B cell (primary cell): ENCODE measurements around the gene EIPR1. TPM values are rescaled to one million over a fixed set of nuclear protein-coding genes. Genes with fewer than 3 reads are reported as not detected.

Experiments used
- ATAC-seq: fragments of 200-7000 bp; cut with Tn5 transposase; one replicate; pipeline ENCODE4 v1.10.0; 2021; ENCODE audit warnings: low read depth, mild to moderate bottlenecking, moderate number of reproducible peaks, moderate library complexity
- CTCF ChIA-PET: fragments of 350-600 bp; sonication (Branson Sonifier 250); formaldehyde crosslinking; loops from one replicate; lab custom pipeline; 2021; ENCODE audit warnings: antibody characterized with exemption, inconsistent platforms; lab: Charles Lee
- POLR2A ChIA-PET: fragments of 350-600 bp; sonication (Branson Sonifier 250); formaldehyde crosslinking; loops from one replicate; lab custom pipeline; 2021; ENCODE audit warnings: antibody characterized with exemption; lab: Charles Lee
- DNase-seq: peaks from one replicate; pipeline ENCODE4 v3.0.0; 2013
- H2AFZ ChIP-seq: 2 replicates; pipeline ENCODE4 v1.6.1; 2012; ENCODE audit warnings: mild to moderate bottlenecking, low read depth, low read length; ENCODE audit not compliant: insufficient read depth, poor library complexity, severe bottlenecking
- H3K27ac ChIP-seq, 2 donors: 1 replicate in 1 of 2; 2 replicates in 1 of 2; pipeline ENCODE4 v1.5.1; 2012 to 2013; ENCODE audit warnings: low read length in 2 of 2, mild to moderate bottlenecking in 2 of 2, moderate library complexity in 1 of 2
- H3K27me3 ChIP-seq, 4 experiments: fragments of 200-600 bp in 1 of 4; sonication (generic) in 1 of 4; replicated peaks in 1 of 4; 1 replicate in 2 of 4; 2 replicates in 2 of 4; pipeline versions ENCODE4 v1.6.1 to v1.7.0; 2013 to 2016; ENCODE audit warnings: low read length in 3 of 4, mild to moderate bottlenecking in 2 of 4, mixed read lengths in 1 of 4, moderate library complexity in 1 of 4; ENCODE audit not compliant: insufficient read depth in 4 of 4, control insufficient read depth in 3 of 4; ENCODE audit errors: control extremely low read depth in 1 of 4
- H3K36me3 ChIP-seq, 2 experiments: replicated peaks in 1 of 2; 1 replicate in 1 of 2; 2 replicates in 1 of 2; pipeline versions ENCODE4 v1.6.1 to v1.7.1; 2013; ENCODE audit warnings: low read length in 1 of 2; ENCODE audit not compliant: insufficient read depth in 2 of 2, control insufficient read depth in 1 of 2; ENCODE audit errors: control extremely low read depth in 1 of 2, extremely low read depth in 1 of 2
- H3K4me1 ChIP-seq, 2 donors: fragments of 200-600 bp in 1 of 2; sonication (generic) in 1 of 2; 1 replicate in 1 of 2; 2 replicates in 1 of 2; pipeline versions ENCODE4 v1.5.1 to v1.6.1; 2013 to 2017; ENCODE audit warnings: low read length in 2 of 2; ENCODE audit not compliant: control insufficient read depth in 2 of 2, insufficient read depth in 2 of 2
- H3K4me2 ChIP-seq: replicated peaks from 2 replicates; pipeline ENCODE3; 2012; ENCODE audit warnings: mild to moderate bottlenecking, low read depth, low read length; ENCODE audit not compliant: poor library complexity, severe bottlenecking
- H3K4me3 ChIP-seq, 5 experiments: fragments of 200-600 bp in 1 of 5; sonication (generic) in 1 of 5; 1 replicate in 3 of 5; 2 replicates in 2 of 5; pipeline versions ENCODE4 v1.5.1 to v1.7.0; 2011 to 2016; ENCODE audit warnings: low read length in 4 of 5, mild to moderate bottlenecking in 4 of 5, low read depth in 2 of 5, control low read depth in 1 of 5, moderate library complexity in 1 of 5; ENCODE audit not compliant: insufficient read depth in 1 of 5; ENCODE audit errors: control extremely low read depth in 1 of 5, extremely low read depth in 1 of 5
- H3K79me2 ChIP-seq: fragments of 200-600 bp; sonication (generic); one replicate; pipeline ENCODE4 v1.6.0; 2016; ENCODE audit warnings: low read length; ENCODE audit not compliant: control insufficient read depth, insufficient read depth
- H3K9ac ChIP-seq: fragments of 200-600 bp; sonication (generic); 2 replicates; pipeline ENCODE4 v1.6.1; 2017; ENCODE audit warnings: mild to moderate bottlenecking, low read length, moderate library complexity
- H3K9me3 ChIP-seq, 3 donors: one replicate each; pipeline versions ENCODE4 v1.6.1 to v1.7.1; 2013; ENCODE audit warnings: low read length in 2 of 3; ENCODE audit not compliant: control insufficient read depth in 2 of 3, insufficient read depth in 1 of 3; ENCODE audit errors: control extremely low read depth in 1 of 3
- H4K20me1 ChIP-seq: 2 replicates; pipeline ENCODE4 v1.6.0; 2012; ENCODE audit warnings: mild to moderate bottlenecking, low read length; ENCODE audit not compliant: insufficient read depth, control insufficient read depth, poor library complexity, severe bottlenecking
- H3K27ac Mint-ChIP-seq: one replicate; pipeline ENCODE4 v1.8.0; 2021; ENCODE audit warnings: mixed read lengths
- H3K27me3 Mint-ChIP-seq: one replicate; pipeline ENCODE4 v1.8.0; 2021; ENCODE audit warnings: mixed read lengths
- H3K4me1 Mint-ChIP-seq: one replicate; pipeline ENCODE4 v1.8.0; 2021; ENCODE audit warnings: mixed read lengths
- H3K4me3 Mint-ChIP-seq: one replicate; pipeline ENCODE4 v1.8.0; 2021; ENCODE audit warnings: mixed read lengths
- H3K9me3 Mint-ChIP-seq: one replicate; pipeline ENCODE4 v1.8.0; 2022; ENCODE audit warnings: mixed read lengths; ENCODE audit not compliant: insufficient read depth
- CTCF ChIP-seq: fragments of 200-600 bp; IDR thresholded peaks from one replicate; pipeline ENCODE4 v1.8.0; 2022; ENCODE audit warnings: antibody characterized with exemption, mild to moderate bottlenecking
- EZH2 ChIP-seq: IDR thresholded peaks from 2 replicates; pipeline ENCODE4 v1.6.1; 2012; ENCODE audit warnings: borderline replicate concordance, low read depth, mild to moderate bottlenecking, moderate library complexity, low read length; ENCODE audit not compliant: insufficient read depth, poor library complexity, severe bottlenecking
- WGBS: methylation state at CpG from one replicate; pipeline ENCODE4 v1.1.5; 2013; ENCODE audit warnings: missing lambda C conversion rate; ENCODE audit not compliant: insufficient coverage; 5-methylcytosine and 5-hydroxymethylcytosine counted together
- intact Hi-C: fragments of 100-400 bp; cut with micrococcal nuclease; formaldehyde crosslinking; loops from one replicate; pipeline ENCODE4 v1.10.0; 2022
- polyA plus RNA-seq: library from polyadenylated mRNA; depleted of rRNA; stranded (reverse); fragments of >200 nt; gene quantifications from 2 replicates; pipeline ENCODE4 v1.2.3, GENCODE V29; 2012
- total RNA-seq, 2 donors: library from RNA; stranded (reverse); fragments of 120-200 nt in 1 of 2; gene quantifications; 1 replicate in 1 of 2; 2 replicates in 1 of 2; pipeline versions ENCODE4 v1.2.3 to v1.2.4, GENCODE V29; 2013 to 2022

EIPR1 gene
- total and polyA plus RNA-seq, 2 donors (not counting 1 experiment from before 2014, with no cell fraction given): 31.8 to 37.0 TPM

GRCh38 chr2:3169106-3169870, 208.3 kb downstream of the EIPR1 start:
- Histone ChIP-seq H4K20me1 (no peaks in the 10 kb centered on the region), H3K27ac (no peak overlapping the region), H3K4me1 (no peaks in the 10 kb centered on the region), H3K9ac (no peak overlapping the region), H3K4me3 (no peak overlapping the region), H3K4me2 (no peak overlapping the region), H2AFZ (no peak overlapping the region), H3K27me3 (no peaks in the 10 kb centered on the region), H3K36me3 (peaks cover 0 to 8% of the 10 kb centered on the region in 2 experiments), H3K79me2 (no peaks in the 10 kb centered on the region), H3K9me3 (peaks cover under 1 to 18% (median 3%) of the 10 kb centered on the region in 3 donors)
- H3K27me3 Mint-ChIP-seq: no peaks in the 10 kb centered on the region
- no peak overlapping the region for H3K4me3 Mint-ChIP-seq
- no peaks in the 10 kb centered on the region for H3K4me1 Mint-ChIP-seq
- DNase-seq (no peak), ATAC-seq (no peak)
- 100% methylated on average over 14 of the region's 20 CpGs for WGBS
- H3K27ac Mint-ChIP-seq: no peak overlapping the region
- intact Hi-C loops: no loop called here
- CTCF ChIA-PET: no interaction called here
- TF ChIP-seq EZH2 (no peak), CTCF (no peak)
- POLR2A ChIA-PET: no interaction called here
- peaks cover 7% of the 10 kb centered on the region for H3K9me3 Mint-ChIP-seq

GRCh38 chr2:3168230-3168891, 209.3 kb downstream of the EIPR1 start:
- Mint-ChIP-seq H3K9me3 (peaks cover 9% of the 10 kb centered on the region), H3K27me3 (no peaks in the 10 kb centered on the region), H3K4me1 (no peaks in the 10 kb centered on the region), H3K27ac (no peak overlapping the region), H3K4me3 (no peak overlapping the region)
- TF ChIP-seq CTCF (no peak), EZH2 (no peak)
- Histone ChIP-seq H3K36me3 (peaks cover 0 to 8% of the 10 kb centered on the region in 2 experiments), H3K9ac (no peak overlapping the region), H3K27me3 (no peaks in the 10 kb centered on the region), H2AFZ (no peak overlapping the region), H3K27ac (no peak overlapping the region), H3K4me3 (no peak overlapping the region), H3K79me2 (no peaks in the 10 kb centered on the region), H4K20me1 (no peaks in the 10 kb centered on the region), H3K4me1 (no peaks in the 10 kb centered on the region), H3K4me2 (no peak overlapping the region), H3K9me3 (peaks cover 6 to 18% (median 11%) of the 10 kb centered on the region in 3 donors)
- CTCF ChIA-PET: no interaction called here
- ATAC-seq: no peak
- POLR2A ChIA-PET: no interaction called here
- DNase-seq: no peak
- 86% methylated on average over 17 of the region's 17 CpGs for WGBS
- intact Hi-C loops: no loop called here
